AG04450 (cell line): ENCODE results near the gene GAS7. TPM values are rescaled to one million over a fixed set of nuclear protein-coding genes. Genes with fewer than 3 reads are reported as not detected.

Source experiments
- CTCF ChIA-PET: fragments of 300-600, 350-600 bp; formaldehyde crosslinking; extraction: SDS; loops from one replicate; lab custom pipeline; 2022; ENCODE audit warnings: antibody characterized with exemption, inconsistent platforms; lab: Charles Lee
- POLR2A ChIA-PET: fragments of 350-600 bp; formaldehyde crosslinking; extraction: SDS; loops from one replicate; lab custom pipeline; 2021; ENCODE audit warnings: antibody characterized with exemption, inconsistent platforms; lab: Yijun Ruan, JAX
- DNase-seq: peaks from one replicate; pipeline ENCODE4 v3.0.0-alpha.2; 2011; ENCODE audit warnings: low read depth, low spot score
- H3K27ac ChIP-seq: one replicate; pipeline ENCODE4 v1.5.1; 2012; ENCODE audit warnings: low read depth, low read length, control low read depth
- H3K27me3 ChIP-seq: one replicate; pipeline ENCODE4 v1.6.0; 2012; ENCODE audit warnings: low read length; ENCODE audit not compliant: control insufficient read depth, insufficient read depth
- H3K4me3 ChIP-seq: 2 replicates; pipeline ENCODE4 v1.5.1; 2011; ENCODE audit warnings: mild to moderate bottlenecking, low read depth, low read length, control low read depth
- H3K9me3 ChIP-seq: 2 replicates; pipeline ENCODE4 v1.5.1; 2012; ENCODE audit warnings: low read length; ENCODE audit not compliant: control insufficient read depth, insufficient read depth
- CTCF ChIP-seq: IDR thresholded peaks from 2 replicates; pipeline ENCODE4 v1.5.1; 2011; ENCODE audit warnings: low read depth, low read length, control low read depth, inconsistent platforms
- polyA plus RNA-seq: library from polyadenylated mRNA; depleted of rRNA; stranded (reverse); fragments of >200 nt; gene quantifications from 2 replicates; pipeline ENCODE4 v1.2.3, GENCODE V29; 2011

Gene GAS7
- polyA plus RNA-seq, 1 experiment: 5.6 TPM

- Histone ChIP-seq H3K27me3 (peaks cover 2% of the 10 kb centered on the region), H3K4me3 (no peak overlapping the region), H3K9me3 (peaks cover 13% of the 10 kb centered on the region), H3K27ac (no peak overlapping the region)
- ChIA-PET POLR2A (no interaction called here), CTCF (no interaction called here)
- no peak for DNase-seq
- no peak for TF ChIP-seq CTCF
Observed at GRCh38 chr17:10055262-10055975, 143.0 kb downstream of the GAS7 start.

- POLR2A ChIA-PET: no interaction called here
- Histone ChIP-seq H3K27ac (no peak overlapping the region), H3K27me3 (peaks cover 2% of the 10 kb centered on the region), H3K9me3 (peaks cover 16% of the 10 kb centered on the region), H3K4me3 (no peak overlapping the region)
- CTCF ChIA-PET: no interaction called here
- TF ChIP-seq CTCF: no peak
- DNase-seq: no peak
Observed at GRCh38 chr17:10053782-10054540, 144.4 kb downstream of the GAS7 start.

GRCh38 chr17:10052106-10052813 lies 146.1 kb downstream of the GAS7 start:
- H3K27me3 ChIP-seq: peaks cover 2% of the 10 kb centered on the region

GRCh38 chr17:10051112-10051511 lies 147.3 kb downstream of the GAS7 start:
- no peak overlapping the region for H3K4me3 ChIP-seq
- no peak for TF ChIP-seq CTCF
- POLR2A ChIA-PET: no interaction called here
- DNase-seq: no peak
- peaks cover 19% of the 10 kb centered on the region for H3K9me3 ChIP-seq
- CTCF ChIA-PET: interaction anchor here (0.6 kb wide), 1 partner anchor 85 kb away, joined by 8 read pairs; no protein-coding TSS in a partner anchor
- H3K27ac ChIP-seq: no peak overlapping the region
- peaks cover 2% of the 10 kb centered on the region for H3K27me3 ChIP-seq

More at GRCh38 chr17:10052106-10052813, 146.1 kb downstream of the GAS7 start:
- Histone ChIP-seq H3K9me3 (peaks cover 19% of the 10 kb centered on the region), H3K4me3 (no peak overlapping the region), H3K27ac (no peak overlapping the region)
- TF ChIP-seq CTCF: no peak
- POLR2A ChIA-PET: no interaction called here
- CTCF ChIA-PET: no interaction called here
- no peak for DNase-seq
